Activated CD4-positive, alpha-beta T cell treated with anti-CD3 and anti-CD28 coated beads for 24 hours (primary cell): ENCODE data around the gene BEST3.
A peak's percentile ranks its signal among the peaks of the same experiment; 100 is the strongest.
"Not testable (repeated sequence)": the region's sequence is repeated elsewhere in the genome, so short reads cannot be mapped to it uniquely, and the experiment has no call there.

Experiments used
- DNase-seq, 2 donors: peaks; one replicate each; pipeline ENCODE4 v3.0.0-alpha.2; 2020; ENCODE audit warnings: low read depth in 2 of 2

The BEST3 gene

DNA sequence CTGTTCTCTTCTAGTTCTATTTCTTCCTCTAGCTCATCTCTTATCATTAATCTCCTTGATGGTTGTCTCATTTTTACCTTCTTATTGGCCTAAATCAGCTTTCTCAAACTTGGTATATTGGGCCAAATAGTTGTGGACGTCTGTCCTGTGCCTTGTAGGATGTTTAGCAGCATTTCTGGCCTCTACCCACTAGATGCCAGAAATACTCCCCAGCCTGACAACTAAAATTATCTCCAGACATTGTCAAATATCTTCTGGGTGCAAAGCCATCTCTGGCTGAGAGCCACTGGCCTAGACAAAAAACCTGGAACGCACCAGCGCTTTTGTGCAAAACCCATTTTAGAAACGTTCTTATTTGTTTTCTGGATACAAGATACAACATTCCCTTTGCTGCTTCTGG, 49.6 kb downstream of the BEST3 start:
- no peak for DNase-seq

DNA sequence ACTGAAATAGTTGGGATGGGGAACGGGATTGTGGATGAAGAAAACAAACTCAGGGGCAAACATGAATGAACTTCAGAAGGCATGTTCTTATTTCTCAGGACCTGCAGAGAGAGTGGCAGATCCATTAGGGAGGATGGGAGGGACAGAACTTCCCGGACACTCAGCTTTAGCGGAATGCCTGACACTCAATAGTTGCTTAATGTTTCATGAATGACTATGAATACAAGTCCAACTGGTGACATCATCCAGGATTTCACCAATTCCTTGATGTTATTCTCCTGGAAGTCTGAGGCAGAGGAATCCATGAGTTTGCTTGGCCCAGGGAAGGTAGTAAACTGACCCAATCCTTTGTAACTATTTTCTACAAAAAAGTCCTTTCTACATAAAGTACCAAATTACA, 50.6 kb downstream of the BEST3 start:
- no peak for DNase-seq

DNA sequence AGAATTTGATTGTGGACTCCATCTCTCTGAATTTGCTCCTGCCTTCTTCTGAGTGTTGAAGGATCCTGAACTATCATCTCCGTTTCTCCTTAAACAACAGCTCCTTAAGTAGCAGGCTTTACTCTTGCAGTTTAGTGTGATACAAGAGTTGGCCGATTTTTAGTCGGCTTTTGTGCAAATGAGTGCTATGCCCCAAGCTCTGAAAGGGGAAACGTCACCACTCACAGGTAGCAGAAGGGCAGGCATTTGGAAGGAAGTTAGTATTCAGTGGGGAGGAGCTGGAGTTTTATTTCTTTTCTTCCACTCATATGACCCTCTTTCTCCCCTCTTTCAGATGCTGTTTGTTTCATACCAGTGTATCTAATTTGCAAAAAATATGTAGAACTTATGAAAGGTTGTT, 51.9 kb downstream of the BEST3 start:
- DNase-seq, result no peak

DNA sequence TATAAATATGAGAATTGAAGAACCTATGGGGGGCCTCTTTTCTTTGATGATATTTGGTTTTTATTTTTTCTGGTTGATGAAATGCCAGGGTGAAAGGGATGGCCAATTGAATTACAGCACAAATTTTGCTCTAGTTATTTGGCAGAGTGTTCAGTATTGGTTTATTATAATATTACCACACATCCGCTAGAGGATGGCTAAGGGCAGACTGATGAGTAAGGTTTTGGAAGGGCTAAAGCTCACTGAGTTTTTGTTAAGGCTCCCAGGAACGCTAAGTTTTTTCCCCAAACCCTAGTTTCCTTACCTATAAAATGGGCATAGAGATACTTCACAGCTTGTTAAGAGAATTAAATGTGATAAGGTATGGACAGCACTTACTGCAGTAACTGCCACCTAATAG, 54.1 kb downstream of the BEST3 start:
- DNase-seq, result no peak

DNA sequence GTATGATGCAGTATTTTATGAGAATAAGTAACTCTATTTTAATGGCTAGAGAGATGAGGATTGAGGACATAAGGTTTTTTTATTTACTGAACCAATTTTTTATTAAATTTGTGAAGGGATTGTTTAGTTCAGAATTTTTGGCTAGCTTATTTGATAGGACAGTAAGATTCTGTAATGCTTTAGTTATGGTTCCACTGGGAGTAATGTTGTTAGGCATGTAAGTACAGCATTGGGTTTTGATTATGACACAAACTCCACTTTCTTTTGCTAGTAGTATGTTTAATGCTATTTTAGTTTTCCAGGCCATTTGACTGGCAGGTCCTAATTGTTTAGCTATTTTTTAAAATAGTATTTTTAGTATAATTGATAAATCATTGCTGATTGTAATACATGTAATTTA, 54.6 kb downstream of the BEST3 start:
- no peak for DNase-seq

DNA sequence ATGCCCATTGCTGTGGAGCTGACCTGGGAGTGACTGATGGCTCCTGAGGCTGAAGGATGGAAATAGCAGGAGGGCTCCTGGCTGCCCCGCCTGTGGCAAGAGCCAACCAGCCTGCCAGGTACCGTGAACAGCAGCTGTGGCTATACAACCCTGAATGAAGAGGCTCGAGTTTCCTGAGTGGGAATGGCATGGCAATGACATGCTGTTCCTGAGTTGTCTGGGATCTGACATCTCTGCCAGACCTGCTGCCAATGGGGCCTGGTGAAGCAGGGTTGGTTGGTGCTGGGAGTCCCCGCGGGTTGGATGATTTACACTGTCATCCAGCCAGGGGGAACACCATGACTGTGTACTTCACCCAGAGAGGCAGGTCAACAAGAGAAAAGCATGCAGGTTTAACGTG, 56.6 kb downstream of the BEST3 start:
- no peak for DNase-seq

DNA sequence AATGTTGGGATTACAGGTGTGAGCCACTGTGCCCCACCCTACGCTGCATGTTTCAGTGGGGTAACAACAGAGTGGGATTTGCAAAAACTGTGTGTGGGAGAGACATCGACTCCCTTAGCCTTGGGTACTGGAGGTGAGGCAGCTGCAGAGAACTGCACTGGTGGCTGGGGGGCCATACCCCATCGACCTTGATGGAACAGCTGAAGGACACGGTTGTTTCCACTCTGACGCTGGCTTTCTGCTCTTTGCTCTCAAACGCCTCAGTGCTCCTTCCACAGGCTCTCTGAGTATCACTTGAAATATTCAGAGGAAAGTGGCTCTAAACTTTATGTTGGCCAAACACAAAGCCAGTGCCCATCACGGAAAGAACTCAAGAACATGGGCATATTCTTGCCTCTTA, 57.6 kb downstream of the BEST3 start:
- DNase-seq, result no peak

DNA sequence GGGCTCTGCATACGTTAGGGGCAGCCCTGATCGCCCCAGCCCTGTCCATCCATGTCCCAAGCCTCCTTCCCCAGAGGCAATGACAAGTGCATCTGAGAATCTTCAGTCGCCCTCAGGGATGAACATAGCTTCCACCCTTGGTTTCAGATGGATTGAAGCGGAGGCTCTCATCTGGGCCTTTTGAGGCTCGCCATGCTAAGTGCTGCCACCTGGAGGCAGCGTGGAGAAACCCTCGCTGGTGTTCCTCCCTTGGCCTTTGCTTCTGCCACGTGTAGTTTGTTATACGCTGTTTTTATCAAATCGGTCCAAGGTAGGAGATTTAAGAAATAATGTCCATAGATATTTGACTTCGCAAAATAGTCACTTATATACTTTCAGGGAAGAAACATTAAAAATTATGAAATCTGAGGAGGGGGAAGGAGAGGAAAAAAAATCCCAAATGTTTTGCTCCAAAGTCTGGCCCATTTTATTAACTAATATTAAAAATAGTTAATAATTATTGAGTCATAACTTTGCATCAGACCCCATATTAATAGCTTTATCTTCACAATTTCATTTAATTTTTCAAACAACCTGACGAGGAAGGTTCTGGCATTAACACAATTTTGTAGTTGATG, 59.6 kb downstream of the BEST3 start:
- DNase-seq, result peak; percentile 40 to 56

DNA sequence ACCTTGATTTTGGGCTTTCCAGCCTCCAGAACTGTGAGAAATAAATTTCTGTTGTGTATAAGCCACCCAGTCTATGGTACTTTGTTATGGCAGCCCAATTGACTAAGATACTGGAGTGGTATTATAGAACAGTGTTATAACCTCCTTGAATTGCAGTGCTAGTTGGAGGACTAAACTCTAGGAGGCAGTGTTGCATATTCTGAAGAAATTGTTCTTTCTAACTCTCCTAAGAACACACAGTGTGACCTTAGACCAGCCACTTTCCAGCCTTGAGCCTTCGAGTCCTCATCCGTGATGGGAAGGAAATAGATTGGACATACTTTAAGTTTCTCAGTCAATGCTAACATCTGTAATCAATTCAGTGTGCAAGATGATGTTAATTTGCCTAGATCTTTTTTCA, 66.0 kb downstream of the BEST3 start:
- no peak for DNase-seq

DNA sequence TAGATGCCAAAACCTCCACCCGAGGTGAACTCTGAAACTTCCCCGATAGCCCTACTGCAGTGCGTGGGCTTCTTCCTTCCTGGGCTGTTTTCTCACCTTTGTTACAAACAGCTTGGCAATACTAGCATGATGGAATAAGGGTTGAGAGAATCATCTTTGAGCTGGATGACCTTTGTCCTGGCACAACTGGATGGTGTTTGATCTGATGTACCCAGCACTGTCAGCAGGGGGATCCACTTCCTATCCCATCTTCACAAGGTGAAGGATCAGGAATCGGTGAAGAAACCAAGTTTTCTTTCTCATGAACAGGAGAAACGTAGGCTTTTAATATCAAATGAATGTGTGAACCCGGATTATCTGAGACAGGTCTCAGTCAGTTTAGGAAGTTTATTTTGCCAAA, 68.9 kb downstream of the BEST3 start:
- no peak for DNase-seq

DNA sequence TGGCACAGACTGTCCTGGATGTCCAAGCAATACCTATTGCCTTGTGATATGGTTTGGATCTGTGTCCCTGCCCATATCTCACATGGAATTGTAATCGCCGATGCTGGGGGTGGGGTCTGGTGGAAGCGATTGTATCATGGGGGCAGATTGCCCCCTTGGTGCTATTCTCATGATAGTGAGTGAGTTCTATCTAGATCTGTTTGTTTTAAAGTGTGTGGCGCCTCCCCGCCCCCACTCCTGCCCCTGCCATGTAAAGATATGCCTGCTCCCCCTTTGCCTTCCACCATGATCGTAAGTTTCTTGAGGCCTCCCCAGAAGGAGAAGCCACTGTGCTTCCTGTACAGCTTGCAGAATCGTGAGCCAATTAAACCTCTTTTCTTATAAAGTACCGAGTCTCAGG, 71.6 kb downstream of the BEST3 start:
- DNase-seq, result no peak

DNA sequence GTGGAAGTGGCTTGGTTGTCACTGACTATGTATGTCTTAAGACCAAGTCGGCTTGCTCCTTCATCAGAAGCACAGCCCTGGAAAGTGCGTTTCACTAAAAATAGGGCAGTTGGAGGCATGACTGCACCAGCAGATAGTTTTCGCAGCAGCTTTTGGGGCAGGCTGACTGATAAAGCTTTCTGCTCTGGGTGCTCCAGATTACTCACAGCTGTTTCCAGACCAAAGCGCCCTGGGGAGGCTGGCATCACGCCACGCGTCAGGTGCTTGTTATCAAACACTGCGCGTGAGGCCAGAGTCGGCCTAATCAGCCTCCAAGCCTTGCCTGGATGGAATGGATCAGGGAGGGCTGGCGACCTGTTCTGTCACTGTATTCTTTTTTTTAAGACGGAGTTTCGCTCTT, 75.1 kb downstream of the BEST3 start:
- DNase-seq, result no peak

DNA sequence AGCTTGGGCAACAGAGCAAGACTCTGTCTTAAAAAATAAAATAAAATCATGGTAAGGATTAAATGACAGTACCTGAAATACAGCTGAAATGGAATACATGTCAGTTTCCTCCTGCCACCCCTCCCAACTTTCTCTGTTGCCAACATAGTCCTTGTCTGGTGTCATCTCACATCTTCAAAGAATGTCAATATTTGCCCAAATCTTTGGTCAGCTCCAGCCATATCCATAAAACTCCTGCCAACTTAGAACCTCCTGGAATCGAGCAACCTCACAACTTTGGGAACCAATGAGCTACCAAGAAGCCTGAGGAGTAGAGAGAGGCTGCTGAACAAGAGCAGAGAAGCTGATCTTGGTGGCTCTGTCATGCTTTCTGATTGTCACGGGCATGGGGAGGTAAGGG, 77.6 kb downstream of the BEST3 start:
- DNase-seq, result no peak

DNA sequence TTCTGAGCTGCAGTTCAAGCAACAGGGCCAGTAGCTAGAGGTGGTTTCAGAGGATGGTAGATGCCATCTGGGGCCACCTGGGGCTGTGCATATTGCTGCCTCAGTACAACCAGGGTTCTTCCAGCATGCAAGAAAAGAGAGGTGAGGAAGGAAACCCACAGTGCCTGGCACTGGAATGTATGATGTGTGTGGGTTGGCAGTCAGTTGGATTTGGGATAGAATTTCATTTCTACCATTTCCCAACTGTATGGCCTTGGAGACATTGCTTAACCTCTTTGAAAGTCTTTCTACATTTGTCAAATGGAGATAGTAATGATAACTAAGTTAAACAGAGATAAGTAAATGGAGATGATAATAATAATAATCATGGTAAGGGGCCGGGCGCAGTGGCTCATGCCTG, 78.2 kb downstream of the BEST3 start:
- DNase-seq, result no peak

DNA sequence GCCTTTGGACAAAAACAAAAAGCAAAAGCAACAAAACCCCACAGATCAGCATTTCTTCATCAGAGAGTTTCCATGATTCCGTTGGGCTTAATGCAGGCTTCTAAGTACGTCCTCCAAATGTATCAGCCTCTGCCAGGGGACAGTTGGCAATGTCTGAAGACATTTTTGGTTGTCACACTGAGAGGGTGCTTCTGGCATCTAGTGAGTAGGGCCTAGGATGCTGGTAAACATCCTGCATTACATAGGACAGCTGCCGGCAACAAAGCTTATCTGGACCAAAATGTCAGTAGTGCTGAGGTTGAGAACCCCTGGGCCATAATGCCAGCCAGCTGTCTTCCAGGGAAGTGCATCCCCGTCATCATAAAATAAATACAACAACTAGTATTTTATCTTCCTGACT, 79.0 kb downstream of the BEST3 start:
- no peak for DNase-seq

DNA sequence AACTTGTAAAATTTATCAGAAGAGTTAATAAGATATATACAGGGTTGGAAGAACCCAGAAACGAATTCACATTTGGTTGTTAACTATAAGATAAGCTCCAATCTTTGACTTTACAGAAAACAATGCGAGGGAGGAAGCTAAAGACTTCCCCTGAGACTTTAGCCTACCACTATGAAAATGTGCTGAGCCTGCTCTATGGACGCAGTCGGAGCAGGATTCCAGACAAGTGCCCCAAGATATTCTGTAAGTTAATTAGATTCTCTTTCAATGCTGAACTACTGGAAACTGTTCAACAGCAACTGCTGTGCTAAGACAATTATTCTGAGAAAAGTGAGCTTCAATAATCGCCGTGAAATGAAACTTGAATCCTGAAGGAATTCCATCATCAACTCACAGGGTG, 80.1 kb downstream of the BEST3 start:
- no peak for DNase-seq

DNA sequence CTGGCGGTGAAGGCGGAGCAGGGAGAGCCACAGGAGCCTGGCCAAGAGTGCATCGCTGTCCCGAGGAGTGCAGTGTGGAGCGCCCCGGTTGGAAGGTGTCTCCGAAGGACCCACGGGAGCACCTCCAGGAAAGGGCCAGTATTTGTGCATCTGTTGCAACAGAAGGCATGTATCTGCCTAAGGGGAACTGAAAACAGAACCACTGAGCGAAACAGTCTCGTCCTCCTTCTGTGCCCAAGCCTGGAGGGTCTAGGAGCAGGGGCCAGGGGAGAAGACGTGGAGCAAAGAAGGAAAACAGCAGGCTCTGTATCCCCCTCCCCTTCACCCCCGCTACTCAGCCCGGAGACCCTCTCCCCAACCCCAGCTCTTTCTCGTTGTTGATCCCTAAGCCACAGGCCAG, 83.1 kb downstream of the BEST3 start:
- no peak for DNase-seq

DNA sequence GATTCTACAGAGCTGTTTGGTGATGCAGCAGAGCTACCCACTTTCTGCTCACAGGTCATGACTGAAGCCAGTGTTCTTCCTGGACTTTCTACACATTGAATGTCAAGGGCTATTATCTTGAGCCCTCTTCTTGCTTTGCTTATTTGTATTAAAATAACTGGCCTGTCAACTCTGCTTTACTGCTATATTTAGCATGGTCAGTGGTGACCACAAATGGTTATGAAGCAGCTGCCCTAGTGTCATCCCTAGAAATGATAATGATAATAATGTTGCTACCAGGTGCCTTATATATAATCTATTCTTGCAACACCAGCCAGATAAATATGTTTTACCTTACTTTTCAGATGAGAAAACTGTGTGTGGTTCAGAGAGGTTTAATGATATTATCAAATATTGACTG, 85.8 kb downstream of the BEST3 start:
- DNase-seq, result no peak

DNA sequence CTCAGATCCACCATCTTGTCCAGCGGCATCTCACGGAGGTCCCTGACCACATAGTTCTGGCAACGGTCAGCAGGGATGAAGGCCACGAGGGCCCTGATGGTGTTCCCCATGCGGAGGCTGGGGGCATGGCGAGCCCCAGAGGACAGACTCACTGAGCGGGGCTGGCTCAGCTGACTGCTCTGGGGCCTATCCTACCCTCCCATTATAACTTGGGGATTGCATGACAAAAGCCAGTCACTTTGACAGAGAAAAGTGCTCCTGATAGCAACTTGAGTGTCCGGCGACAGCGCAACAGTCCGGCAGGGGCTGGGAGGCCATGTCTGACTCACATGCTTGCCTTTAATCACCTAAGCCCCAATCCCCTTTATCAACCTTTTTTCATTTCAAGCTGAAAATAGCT, 88.4 kb downstream of the BEST3 start, which contains the start of gene LRRC10:
LRRC10 (minus strand) TSS at position 179 of the 400 bp plus-strand sequence; CDS start at position 110, 69 bp downstream.
- no peak for DNase-seq

DNA sequence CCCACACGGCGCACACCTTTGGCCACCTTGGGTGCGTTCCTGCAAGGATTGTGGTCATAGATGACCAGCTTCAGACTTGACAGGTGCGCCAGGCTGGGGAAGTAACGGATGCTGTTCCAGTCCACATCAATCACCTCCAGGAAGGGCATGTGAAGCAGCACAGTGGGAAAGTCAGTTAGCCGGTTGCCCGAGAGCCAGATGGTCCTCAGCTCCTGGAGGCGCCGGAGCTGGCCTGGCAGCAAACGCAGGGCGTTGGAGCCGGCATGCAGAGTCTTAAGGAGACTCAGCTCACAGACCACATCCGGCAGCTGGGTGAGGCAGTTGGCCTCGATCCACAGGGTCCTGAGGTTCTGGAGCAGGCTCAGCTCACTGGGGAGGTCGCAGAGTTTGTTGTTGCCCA, 89.0 kb downstream of the BEST3 start:
- DNase-seq, result no peak

DNA sequence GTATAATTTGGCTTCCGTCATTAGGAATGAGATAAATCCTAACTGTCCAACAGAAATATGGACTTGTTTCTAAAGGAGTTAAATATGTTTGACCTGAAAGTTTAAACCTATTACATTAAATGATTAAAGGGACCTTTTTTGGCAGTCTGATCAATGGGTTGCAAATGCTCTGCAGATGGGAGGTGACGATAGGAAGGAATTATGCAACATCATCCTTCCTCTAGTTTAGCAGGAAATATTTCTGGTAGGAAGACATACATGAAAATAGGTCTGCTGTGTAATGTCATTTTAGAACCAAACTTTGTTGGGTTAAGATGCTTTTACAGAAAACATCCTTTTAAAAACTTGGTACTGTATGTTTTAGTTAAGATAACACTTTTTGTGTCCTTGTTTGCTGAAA, 91.0 kb downstream of the BEST3 start:
- no peak for DNase-seq

DNA sequence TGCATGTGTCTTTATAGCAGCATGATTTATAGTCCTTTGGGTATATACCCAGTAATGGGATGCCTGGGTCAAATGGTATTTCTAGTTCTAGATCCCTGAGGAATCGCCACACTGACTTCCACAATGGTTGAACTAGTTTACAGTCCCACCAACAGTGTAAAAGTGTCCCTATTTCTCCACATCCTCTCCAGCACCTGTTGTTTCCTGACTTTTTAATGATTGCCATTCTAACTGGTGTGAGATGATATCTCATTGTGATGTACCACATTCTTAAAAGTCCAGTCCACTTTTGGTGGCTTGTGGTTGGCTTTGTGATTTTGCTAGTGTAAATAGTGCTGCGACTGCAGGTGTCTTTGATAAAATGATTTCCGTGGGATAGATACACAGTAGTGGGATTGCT, 94.8 kb downstream of the BEST3 start:
- not testable (repeated sequence) for DNase-seq
